ENCODE measurements around the gene KIF1A.

GRCh38 chr2:240722376-240722775 lies 97.6 kb downstream of the KIF1A start:
- no peak for TF ChIP-seq POLR2AphosphoS5 (IDR thresholded peaks at IDR 0.05; ENCODE audit: low read depth, low read length)
- TF ChIP-seq TAF1 (IDR thresholded peaks at IDR 0.05; ENCODE audit: borderline replicate concordance, insufficient read depth, low read length): no peak
- no peak for TF ChIP-seq SIN3A (IDR thresholded peaks at IDR 0.05; ENCODE audit: borderline replicate concordance, insufficient read depth, low read length)
- no peak for TF ChIP-seq REST (IDR thresholded peaks at IDR 0.05; ENCODE audit: insufficient read depth in 1 of 2, low read depth in 2 of 2, low read length in 2 of 2)
- no peak for TF ChIP-seq FOXP2 (optimal IDR thresholded peaks at IDR 0.05; ENCODE audit: borderline replicate concordance, extremely low read depth, extremely low read length, insufficient read depth)
